Muscle layer of colon (tissue), 2 donors: ENCODE measurements around the gene SLC7A6OS.
A peak's percentile ranks its signal among the peaks of the same experiment; 100 is the strongest.

Source experiments
- H3K27ac ChIP-seq: one replicate; pipeline ENCODE4 v1.7.0; 2013; ENCODE audit warnings: low read depth, mild to moderate bottlenecking, low read length, moderate library complexity
- H3K27me3 ChIP-seq, 2 donors: one replicate each; pipeline ENCODE4 v1.7.0; 2013; ENCODE audit warnings: low read length in 2 of 2, mild to moderate bottlenecking in 2 of 2; ENCODE audit not compliant: insufficient read depth in 2 of 2, control insufficient read depth in 1 of 2
- H3K36me3 ChIP-seq: one replicate; pipeline ENCODE4 v1.7.0; 2013; ENCODE audit warnings: mild to moderate bottlenecking, low read length; ENCODE audit not compliant: insufficient read depth
- H3K4me1 ChIP-seq: one replicate; pipeline ENCODE4 v1.7.0; 2013; ENCODE audit warnings: mild to moderate bottlenecking, low read length; ENCODE audit not compliant: insufficient read depth
- H3K4me3 ChIP-seq, 2 donors: one replicate each; pipeline ENCODE4 v1.7.0; 2013; ENCODE audit warnings: low read length in 2 of 2, low read depth in 1 of 2, mild to moderate bottlenecking in 1 of 2, moderate library complexity in 1 of 2
- H3K9ac ChIP-seq: one replicate; pipeline ENCODE4 v1.7.0; 2013; ENCODE audit warnings: low read length
- H3K9me3 ChIP-seq: one replicate; pipeline ENCODE4 v1.7.0; 2013; ENCODE audit warnings: mild to moderate bottlenecking, low read length
- donor health status: abdominal sarcoma.
- donor health status: Adenocarcinoma of cecum.

SLC7A6OS gene

DNA sequence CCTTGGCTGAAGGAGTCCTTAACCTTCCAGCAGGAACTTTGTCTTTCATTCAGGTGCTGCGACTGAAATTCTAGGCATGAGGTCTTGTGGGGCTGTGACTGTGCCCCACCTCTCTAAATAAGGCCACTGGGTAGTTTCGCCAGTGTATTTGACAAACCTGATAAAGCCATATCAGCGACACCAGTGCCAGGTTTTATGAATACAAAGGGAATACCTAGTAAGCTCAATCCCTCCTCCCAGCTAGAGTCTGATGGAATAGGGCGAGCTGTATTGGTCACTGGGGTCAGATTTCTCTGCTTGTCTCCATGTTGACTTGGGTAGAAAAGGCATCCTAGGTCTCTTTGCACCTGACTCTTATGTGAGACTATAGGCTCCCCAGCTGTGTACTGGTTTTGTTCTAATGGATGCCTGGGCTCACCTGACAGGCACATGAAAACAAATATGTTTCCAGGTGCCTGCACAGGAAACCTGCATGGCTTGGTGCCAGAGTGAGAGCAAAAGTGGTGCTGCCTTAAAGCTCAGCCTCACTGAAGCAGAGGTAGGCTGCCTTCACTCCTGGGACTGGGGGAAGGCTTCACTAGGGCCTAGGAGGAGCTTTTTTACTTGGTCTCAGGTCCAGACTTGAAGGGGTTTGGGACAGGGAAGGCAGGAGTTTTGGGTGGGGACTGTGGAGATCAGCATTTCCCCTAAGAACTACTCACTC is 38.1 kb downstream of the SLC7A6OS start:
- H3K9ac ChIP-seq, result no peak overlapping the region
- H3K4me1 ChIP-seq, result peaks cover 22% of the 10 kb centered on the region

DNA sequence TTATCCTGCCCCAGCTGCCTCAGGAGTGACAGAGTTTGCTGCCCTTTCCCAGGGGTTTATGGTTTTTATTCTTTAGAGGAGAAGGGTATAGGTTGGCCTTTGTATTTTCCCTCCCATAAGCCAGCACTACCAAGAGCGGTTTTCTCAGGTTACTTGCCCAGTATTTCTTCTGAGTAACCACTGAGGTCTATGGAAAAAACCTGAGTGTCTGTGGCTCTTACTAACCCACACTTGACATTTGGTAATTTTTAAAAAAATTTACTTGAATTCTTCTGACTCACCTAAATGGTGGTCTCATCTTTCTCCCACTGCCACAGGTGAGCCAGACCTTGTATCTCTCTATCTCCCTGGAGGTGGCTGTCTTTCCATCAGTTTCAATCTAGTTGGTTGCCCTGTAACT is 40.4 kb downstream of the SLC7A6OS start:
- H3K36me3 ChIP-seq, result peaks cover 7% of the 10 kb centered on the region
- no peaks in the 10 kb centered on the region for H3K27me3 ChIP-seq
- no peak overlapping the region for H3K9ac ChIP-seq
- no peaks in the 10 kb centered on the region for H3K9me3 ChIP-seq
- peaks cover 18% of the 10 kb centered on the region for H3K4me1 ChIP-seq
- H3K4me3 ChIP-seq, result no peak overlapping the region
- no peak overlapping the region for H3K27ac ChIP-seq

More for the DNA sequence above, 38.1 kb downstream of the SLC7A6OS start:
- H3K27me3 ChIP-seq, result no peaks in the 10 kb centered on the region
- peaks cover 7% of the 10 kb centered on the region for H3K36me3 ChIP-seq
- H3K9me3 ChIP-seq, result no peaks in the 10 kb centered on the region
- H3K4me3 ChIP-seq, result no peak overlapping the region
- H3K27ac ChIP-seq, result no peak overlapping the region

DNA sequence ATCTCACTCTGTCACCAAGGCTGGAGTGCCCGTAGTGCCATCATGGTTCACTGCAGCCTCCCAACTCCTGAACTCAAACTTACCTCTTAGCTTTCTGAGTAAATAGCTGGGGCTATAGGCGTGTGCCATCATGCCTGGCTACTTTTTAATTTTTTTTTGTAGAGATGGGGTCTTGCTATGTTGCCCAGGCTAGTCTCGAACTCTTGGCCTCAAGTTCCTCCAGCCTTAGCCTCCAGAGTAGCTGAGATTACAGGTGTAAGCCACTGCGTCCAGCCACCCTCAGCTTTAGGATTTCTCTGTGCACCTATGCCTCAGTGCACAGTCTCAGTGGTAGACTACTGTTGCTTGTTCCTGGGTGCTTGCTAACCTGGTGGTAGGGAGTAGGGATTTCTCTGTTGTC is 41.0 kb downstream of the SLC7A6OS start:
- H3K36me3 ChIP-seq, result peaks cover 7% of the 10 kb centered on the region
- no peaks in the 10 kb centered on the region for H3K9me3 ChIP-seq
- H3K4me1 ChIP-seq, result peaks cover 18% of the 10 kb centered on the region
- no peak overlapping the region for H3K4me3 ChIP-seq
- no peaks in the 10 kb centered on the region for H3K27me3 ChIP-seq
- no peak overlapping the region for H3K27ac ChIP-seq
- no peak overlapping the region for H3K9ac ChIP-seq

DNA sequence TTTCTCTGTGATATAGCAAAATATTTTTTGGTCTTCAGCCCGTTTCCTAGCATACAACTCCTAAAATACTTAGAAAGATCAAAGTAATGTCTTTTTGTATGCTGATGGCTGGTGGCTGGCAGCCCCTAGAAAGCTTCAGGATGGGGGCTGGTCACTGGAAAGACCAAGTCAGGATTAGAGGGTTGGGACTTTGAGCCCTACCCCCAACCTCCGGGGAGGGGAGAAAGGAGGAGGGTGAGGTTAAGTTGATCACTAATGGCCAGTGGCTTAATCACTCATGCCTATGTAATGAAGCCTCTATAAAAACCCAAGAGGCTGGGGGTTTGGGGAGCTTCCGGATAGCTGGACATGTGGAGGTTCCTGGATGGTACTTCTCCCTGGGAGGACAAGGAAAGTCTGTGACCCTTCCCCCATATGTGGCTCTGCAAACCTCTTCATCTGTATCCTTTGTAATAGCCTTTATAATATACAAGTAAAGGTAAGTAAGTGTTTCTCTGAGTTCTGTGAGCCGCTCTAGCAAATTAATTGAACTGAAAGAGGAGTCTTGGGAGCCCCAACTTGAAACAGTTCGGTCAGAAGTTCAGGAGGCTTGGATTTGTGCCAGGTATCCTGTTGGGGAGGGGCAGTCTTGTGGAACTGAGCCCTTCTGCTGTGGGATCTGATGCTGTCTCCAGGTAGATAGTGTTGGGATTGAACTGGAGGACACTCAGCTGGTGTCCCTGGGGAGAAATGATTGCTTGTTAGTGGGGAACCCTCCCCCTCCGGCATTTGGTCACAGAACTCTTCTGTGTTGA is 42.9 kb downstream of the SLC7A6OS start:
- H3K4me1 ChIP-seq, result peaks cover 23% of the 10 kb centered on the region

DNA sequence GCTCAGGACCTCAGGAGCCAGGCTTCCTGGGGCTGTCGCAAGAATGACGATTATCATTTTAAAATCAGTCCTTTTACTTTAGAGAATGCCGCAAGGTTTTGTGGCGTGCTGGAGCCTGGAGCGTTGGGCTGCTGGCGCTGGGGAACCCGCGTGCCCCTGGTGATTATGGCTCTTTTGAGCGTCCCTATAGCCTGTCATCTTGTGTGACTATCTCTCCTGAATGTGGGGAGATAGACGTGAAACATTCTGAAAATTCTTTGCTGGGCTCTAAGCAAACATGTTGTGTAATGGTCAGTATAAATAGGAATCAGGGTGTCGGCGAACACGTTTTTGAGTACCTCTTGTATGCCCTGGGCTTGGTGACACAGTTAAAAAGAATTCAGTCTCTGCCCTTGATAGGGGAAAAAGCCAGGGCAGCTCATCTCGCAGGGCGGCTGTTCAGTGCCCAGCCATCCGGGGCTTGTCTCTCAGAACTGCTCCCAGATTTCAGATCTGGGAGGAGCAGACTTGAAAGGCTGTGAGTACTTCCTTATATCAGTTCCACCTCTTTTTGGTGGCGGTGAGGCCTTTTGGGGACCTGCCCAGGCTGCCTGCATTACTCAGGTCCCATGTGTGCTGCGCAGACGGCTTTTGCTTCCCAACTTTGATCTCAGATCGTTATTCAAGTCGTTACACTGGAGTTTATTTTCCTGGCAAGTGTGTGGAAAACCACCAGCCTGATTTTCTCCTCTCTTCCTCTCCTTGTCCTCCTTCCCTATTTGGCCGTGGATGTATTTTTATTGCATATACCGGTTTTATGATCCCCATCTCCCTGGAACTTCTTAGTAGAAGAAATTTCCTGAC is 45.4 kb downstream of the SLC7A6OS start:
- Histone ChIP-seq H3K36me3 (peaks cover 8% of the 10 kb centered on the region), H3K27ac (peak overlapping the region; percentile 88), H3K4me1 (peaks cover 32% of the 10 kb centered on the region), H3K9ac (peak overlapping the region; percentile 79), H3K27me3 (no peaks in the 10 kb centered on the region), H3K4me3 (peak overlapping the region; percentile 72 to 82), H3K9me3 (no peaks in the 10 kb centered on the region)

More for the DNA sequence above, 42.9 kb downstream of the SLC7A6OS start:
- Histone ChIP-seq H3K9ac (no peak overlapping the region), H3K36me3 (no peaks in the 10 kb centered on the region), H3K4me3 (no peak overlapping the region), H3K9me3 (no peaks in the 10 kb centered on the region), H3K27ac (no peak overlapping the region), H3K27me3 (no peaks in the 10 kb centered on the region)

DNA sequence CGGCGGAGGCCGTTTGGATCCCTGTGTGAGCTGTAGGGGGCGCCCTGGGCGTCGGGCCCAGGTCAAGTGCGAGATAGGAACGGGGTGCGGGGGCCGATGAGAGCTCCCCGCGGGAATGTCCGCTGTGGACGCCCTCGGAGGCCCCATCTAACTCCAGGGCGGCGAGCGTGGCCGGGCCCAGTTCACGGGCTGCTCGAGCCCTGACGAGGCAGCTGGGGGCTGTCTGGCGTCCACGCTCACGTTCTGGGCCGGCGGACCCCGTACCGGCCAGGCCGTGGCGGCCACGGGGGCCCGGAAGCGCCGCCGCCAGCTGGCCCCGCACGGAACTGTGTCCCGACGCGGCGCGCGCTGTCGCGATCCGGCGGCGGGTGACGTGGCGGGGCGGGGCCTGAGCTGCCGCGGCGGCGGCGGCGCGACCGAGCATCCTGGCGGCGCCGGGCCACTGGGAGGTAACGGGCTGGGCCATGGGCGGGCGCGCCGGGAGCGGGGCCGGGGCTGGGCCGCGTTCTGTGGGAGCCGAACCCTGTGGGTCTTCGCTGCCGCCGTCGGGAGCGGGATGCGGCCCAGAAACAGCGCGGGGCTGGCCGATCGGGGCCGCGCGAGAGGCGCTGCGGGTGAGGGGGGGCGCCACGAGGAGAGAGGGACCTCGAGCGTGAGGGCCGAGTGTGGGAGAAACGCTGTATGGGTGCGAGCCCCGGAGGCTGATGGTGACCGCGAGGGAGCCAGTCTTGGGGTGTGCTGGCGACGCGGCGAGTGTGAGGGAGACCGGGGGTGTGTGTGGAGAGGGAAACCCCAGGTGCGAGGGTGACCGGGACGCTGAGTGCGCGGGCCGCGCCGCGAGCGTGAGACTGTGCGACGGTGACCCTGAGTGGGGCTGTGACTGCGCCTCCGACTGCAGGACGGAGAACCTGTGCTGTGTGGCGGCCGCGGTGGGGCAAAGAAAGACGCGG is 46.3 kb downstream of the SLC7A6OS start, which contains the start of gene SLC7A6:
SLC7A6 (plus strand) TSS at position 399 of the 950 bp plus-strand sequence. CDS start 10,201 bp downstream, outside the sequence.
- H3K27me3 ChIP-seq, result no peaks in the 10 kb centered on the region

DNA sequence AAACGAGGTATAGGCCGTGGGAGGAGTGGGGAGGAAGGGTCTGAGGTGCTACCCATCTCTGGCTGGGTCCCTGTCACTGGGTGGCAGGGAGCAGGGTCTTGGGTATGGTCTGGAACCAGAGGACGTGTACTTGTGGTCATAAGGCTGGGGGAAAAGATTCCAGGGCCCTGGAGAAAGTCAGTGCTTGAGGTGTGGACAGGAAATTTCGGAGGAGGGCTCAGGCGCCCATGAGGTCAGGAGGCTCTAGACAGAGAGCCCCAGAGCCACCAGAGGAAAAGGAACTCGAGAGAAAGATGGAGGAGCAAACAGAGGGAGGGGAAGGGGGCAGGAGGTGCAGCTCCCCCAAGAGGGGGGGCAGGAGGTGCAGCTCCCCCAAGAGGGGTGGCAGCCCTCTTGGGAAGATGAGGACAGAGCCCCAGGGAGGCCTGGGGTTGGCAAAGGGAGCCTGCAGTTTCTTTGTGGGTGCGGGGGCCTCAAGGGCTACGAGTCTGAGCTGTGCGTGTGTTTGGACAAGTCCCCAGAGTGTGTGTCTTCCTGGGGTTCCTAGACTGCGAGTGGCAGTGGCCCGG is 47.1 kb downstream of the SLC7A6OS start:
- Histone ChIP-seq H3K4me1 (peaks cover 30% of the 10 kb centered on the region), H3K27me3 (no peaks in the 10 kb centered on the region), H3K9me3 (no peaks in the 10 kb centered on the region), H3K4me3 (peak overlapping the region; percentile 58 to 72), H3K27ac (peak overlapping the region; percentile 88), H3K36me3 (peaks cover 24% of the 10 kb centered on the region), H3K9ac (no peak overlapping the region)

More for the DNA sequence above, 46.3 kb downstream of the SLC7A6OS start, which contains the start of gene SLC7A6:
- Histone ChIP-seq H3K27ac (peak within 1 kb of the TSS; percentile 88), H3K4me3 (peak within 1 kb of the TSS; percentile 72 to 82), H3K9ac (peak within 1 kb of the TSS; percentile 79), H3K36me3 (peaks cover 17% of the 10 kb centered on the region), H3K9me3 (no peaks in the 10 kb centered on the region), H3K4me1 (peaks cover 31% of the 10 kb centered on the region)

DNA sequence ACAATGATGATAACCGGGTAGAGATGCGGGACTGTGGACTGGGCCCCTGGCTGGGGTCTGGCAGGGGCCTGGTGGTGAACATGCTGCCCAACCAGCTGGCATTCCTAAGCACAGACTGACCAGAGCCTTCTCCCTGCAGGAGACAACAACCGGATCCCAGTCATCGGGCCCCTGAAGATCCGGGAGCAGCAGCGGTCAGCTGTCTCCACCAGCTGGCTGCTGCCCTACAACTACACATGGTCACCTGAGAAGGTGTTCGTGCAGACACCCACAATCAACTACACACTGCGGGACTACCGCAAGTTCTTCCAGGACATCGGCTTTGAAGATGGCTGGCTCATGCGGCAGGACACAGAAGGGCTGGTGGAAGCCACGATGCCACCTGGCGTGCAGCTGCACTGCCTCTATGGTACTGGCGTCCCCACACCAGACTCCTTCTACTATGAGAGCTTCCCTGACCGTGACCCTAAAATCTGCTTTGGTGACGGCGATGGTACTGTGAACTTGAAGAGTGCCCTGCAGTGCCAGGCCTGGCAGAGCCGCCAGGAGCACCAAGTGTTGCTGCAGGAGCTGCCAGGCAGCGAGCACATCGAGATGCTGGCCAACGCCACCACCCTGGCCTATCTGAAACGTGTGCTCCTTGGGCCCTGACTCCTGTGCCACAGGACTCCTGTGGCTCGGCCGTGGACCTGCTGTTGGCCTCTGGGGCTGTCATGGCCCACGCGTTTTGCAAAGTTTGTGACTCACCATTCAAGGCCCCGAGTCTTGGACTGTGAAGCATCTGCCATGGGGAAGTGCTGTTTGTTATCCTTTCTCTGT is 51.5 kb downstream of the SLC7A6OS start:
- peaks cover 35% of the 10 kb centered on the region for H3K4me1 ChIP-seq
- no peak overlapping the region for H3K9ac ChIP-seq
- H3K27ac ChIP-seq, result no peak overlapping the region
- no peaks in the 10 kb centered on the region for H3K9me3 ChIP-seq
- no peaks in the 10 kb centered on the region for H3K27me3 ChIP-seq
- H3K4me3 ChIP-seq, result no peak overlapping the region
- peaks cover 40% of the 10 kb centered on the region for H3K36me3 ChIP-seq

DNA sequence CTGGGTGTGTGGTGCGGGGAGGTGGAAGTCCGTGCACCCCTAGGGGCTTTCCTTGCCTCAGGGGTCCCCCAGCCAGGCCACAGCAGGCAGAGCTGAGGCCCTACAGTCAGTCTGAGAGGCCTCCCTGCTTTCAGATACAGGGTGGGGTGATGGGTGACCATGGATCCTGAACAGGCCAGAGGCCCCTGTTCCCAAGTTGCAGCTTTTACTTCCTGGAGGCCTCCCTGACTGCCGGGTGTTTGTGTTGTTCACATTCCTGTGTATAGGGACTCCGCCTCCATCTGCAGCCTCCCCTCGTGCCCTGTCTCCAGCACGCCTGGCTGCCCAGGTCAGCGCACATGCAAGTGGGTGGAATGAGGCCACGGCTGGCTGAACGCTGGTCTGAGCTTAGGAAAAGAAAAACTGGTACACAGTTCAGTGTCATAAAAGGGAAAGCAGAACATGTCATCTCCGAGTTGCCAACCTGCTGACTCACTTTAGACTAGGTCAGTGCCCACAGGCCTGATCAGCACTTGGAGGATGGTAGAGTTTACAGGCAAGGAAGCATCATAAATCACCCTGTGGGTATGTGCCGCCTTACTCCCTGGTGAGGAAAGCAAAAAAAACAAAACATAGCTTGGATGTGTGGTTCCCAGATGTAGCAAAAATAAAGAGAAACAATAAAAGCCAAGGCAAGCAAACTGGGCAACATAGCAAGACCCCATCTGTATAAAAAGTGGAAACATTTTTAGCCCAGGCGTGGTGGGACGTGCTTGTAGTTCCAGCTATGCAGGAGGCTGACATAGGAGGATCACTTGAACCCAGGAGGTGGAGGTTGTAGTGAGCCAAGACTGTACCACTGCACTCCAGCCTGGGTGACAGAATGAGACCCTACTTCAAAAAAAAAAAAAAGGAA is 52.6 kb downstream of the SLC7A6OS start:
- H3K27ac ChIP-seq, result peak overlapping the region; percentile 69
- H3K27me3 ChIP-seq, result no peaks in the 10 kb centered on the region
- peaks cover 45% of the 10 kb centered on the region for H3K36me3 ChIP-seq
- peaks cover 30% of the 10 kb centered on the region for H3K4me1 ChIP-seq
- H3K9me3 ChIP-seq, result no peaks in the 10 kb centered on the region
- no peak overlapping the region for H3K4me3 ChIP-seq
- H3K9ac ChIP-seq, result peak overlapping the region; percentile 50
